ENCODE measurements around the gene OR4Q3.
"Not testable (repeated sequence)": the region's sequence is repeated elsewhere in the genome, so short reads cannot be mapped to it uniquely, and the experiment has no call there.

The OR4Q3 gene

DNA sequence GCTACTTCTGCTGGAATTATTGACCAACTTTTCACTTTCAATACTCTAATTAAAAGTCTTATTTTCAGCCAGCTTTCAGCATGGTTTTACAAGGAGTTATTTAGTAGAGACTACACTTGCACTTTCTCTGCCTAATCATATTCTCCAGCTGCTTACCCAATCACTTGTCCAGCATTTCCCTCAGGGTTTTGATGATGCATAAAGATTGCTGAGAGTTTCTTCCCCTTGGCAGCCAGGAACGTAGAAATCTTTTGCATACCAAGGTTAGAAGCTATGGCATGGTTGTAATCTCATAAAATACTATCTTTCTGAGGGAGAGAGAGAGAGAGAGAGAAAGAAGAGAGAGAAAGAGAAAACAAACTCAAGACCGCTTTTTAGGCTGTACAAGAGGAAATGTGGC is 10.8 kb downstream of the OR4Q3 start:
- TF ChIP-seq EZH2phosphoT487 (IDR thresholded peaks at IDR 0.05; ENCODE audit: borderline replicate concordance, low read length), result no peak
- TF ChIP-seq, protein P1, sequence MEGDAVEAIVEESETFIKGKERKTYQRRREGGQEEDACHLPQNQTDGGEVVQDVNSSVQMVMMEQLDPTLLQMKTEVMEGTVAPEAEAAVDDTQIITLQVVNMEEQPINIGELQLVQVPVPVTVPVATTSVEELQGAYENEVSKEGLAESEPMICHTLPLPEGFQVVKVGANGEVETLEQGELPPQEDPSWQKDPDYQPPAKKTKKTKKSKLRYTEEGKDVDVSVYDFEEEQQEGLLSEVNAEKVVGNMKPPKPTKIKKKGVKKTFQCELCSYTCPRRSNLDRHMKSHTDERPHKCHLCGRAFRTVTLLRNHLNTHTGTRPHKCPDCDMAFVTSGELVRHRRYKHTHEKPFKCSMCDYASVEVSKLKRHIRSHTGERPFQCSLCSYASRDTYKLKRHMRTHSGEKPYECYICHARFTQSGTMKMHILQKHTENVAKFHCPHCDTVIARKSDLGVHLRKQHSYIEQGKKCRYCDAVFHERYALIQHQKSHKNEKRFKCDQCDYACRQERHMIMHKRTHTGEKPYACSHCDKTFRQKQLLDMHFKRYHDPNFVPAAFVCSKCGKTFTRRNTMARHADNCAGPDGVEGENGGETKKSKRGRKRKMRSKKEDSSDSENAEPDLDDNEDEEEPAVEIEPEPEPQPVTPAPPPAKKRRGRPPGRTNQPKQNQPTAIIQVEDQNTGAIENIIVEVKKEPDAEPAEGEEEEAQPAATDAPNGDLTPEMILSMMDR (IDR thresholded peaks at IDR 0.05; ENCODE audit: low read depth, low read length, poor library complexity, severe bottlenecking), result no peak

DNA sequence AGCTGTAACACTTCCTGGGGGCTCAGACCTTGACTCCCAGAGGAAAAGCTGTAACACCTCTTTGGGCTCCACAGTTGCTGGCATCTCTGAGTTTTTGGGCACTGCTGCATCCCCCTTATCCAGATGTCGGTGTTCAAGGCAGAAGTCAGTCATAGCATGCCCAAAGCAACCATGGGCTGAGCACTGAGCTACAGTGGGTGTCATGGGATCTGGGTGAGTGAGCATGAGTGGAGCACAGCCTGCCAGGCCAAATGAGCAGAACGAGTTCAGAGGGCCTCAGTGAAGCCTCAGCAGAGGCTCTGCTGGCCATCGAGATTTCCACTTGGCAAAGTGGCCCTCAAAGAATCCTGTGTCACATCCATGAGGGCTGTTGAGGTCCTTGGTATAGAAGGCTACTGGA is 28.1 kb downstream of the OR4Q3 start:
- H3K79me2 ChIP-seq (ENCODE audit: control insufficient read depth, low read length); H3K27ac ChIP-seq (ENCODE audit: low read depth, low read length); H4K20me1 ChIP-seq (ENCODE audit: control insufficient read depth, insufficient read depth, low read depth, low read length); H3F3A ChIP-seq (ENCODE audit: control insufficient read depth, insufficient read depth); H3K4me1 ChIP-seq (ENCODE audit: control insufficient read depth, low read length); H3K4me2 ChIP-seq (ENCODE audit: low read length); H3K4me3 ChIP-seq (ENCODE audit: low read length); H3K36me3 ChIP-seq (ENCODE audit: control insufficient read depth, low read length); H3K9me2 ChIP-seq (replicated peaks; ENCODE audit: control insufficient read depth, low read length); H3K27me3 ChIP-seq (ENCODE audit: control insufficient read depth, low read length): not testable (repeated sequence)
- peaks cover 11% of the 10 kb centered on the region for H3K9me3 ChIP-seq (ENCODE audit: control insufficient read depth, insufficient read depth, low read length)

More for the DNA sequence above, 10.8 kb downstream of the OR4Q3 start:
- H3F3A ChIP-seq (ENCODE audit: control insufficient read depth, insufficient read depth), result no peaks in the 10 kb centered on the region
- no peak overlapping the region for H3K4me3 ChIP-seq (ENCODE audit: low read length)
- H3K27ac ChIP-seq (ENCODE audit: low read depth, low read length), result no peak overlapping the region
- no peaks in the 10 kb centered on the region for H3K36me3 ChIP-seq (ENCODE audit: control insufficient read depth, low read length)
- H3K9me2 ChIP-seq (replicated peaks; ENCODE audit: control insufficient read depth, low read length), result no peaks in the 10 kb centered on the region
- H3K4me1 ChIP-seq (ENCODE audit: control insufficient read depth, low read length), result no peaks in the 10 kb centered on the region
- no peak overlapping the region for H3K4me2 ChIP-seq (ENCODE audit: low read length)
- H3K79me2 ChIP-seq (ENCODE audit: control insufficient read depth, low read length), result no peaks in the 10 kb centered on the region
- H3K9me3 ChIP-seq (ENCODE audit: control insufficient read depth, insufficient read depth, low read length), result no peaks in the 10 kb centered on the region
- no peaks in the 10 kb centered on the region for H3K27me3 ChIP-seq (ENCODE audit: control insufficient read depth, low read length)
- H4K20me1 ChIP-seq (ENCODE audit: control insufficient read depth, insufficient read depth, low read depth, low read length), result no peaks in the 10 kb centered on the region

DNA sequence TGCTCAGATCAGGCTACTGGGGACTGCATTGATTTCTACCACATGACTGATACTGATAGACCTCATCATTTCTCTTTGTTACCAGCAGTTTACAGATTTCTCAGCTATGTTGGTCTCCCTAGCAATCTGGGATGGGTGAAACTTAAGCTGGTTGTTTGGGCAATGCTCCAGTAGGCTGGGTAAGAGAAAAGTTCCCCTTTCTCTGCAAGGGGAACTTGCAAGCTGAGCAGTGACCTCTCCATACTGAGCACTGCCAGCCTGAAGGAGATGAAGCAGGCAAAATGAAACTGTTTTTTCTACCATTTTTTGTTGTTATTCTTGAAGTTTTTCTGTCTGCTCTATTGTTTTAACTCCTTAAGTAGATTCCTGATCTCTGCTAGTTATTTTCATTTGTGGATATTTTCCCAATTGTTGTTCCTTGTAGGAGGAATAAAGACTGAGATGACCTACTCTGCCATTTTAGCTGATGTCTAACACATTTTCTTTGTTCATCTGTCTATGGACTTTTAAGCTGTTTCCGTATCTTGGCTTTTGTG is 28.6 kb downstream of the OR4Q3 start:
- no peaks in the 10 kb centered on the region for H3K9me2 ChIP-seq (replicated peaks; ENCODE audit: control insufficient read depth, low read length)
- H3K9me3 ChIP-seq (ENCODE audit: control insufficient read depth, insufficient read depth, low read length), result peaks cover 11% of the 10 kb centered on the region
- no peak overlapping the region for H3K4me3 ChIP-seq (ENCODE audit: low read length)
- H3K27ac ChIP-seq (ENCODE audit: low read depth, low read length), result no peak overlapping the region
- H3K4me2 ChIP-seq (ENCODE audit: low read length), result no peak overlapping the region
- no peaks in the 10 kb centered on the region for H4K20me1 ChIP-seq (ENCODE audit: control insufficient read depth, insufficient read depth, low read depth, low read length)
- no peaks in the 10 kb centered on the region for H3F3A ChIP-seq (ENCODE audit: control insufficient read depth, insufficient read depth)
- no peaks in the 10 kb centered on the region for H3K4me1 ChIP-seq (ENCODE audit: control insufficient read depth, low read length)
- no peaks in the 10 kb centered on the region for H3K27me3 ChIP-seq (ENCODE audit: control insufficient read depth, low read length)
- no peaks in the 10 kb centered on the region for H3K79me2 ChIP-seq (ENCODE audit: control insufficient read depth, low read length)
- no peaks in the 10 kb centered on the region for H3K36me3 ChIP-seq (ENCODE audit: control insufficient read depth, low read length)
- TF ChIP-seq, protein P1 (IDR thresholded peaks at IDR 0.05; ENCODE audit: low read depth, low read length, poor library complexity, severe bottlenecking), result no peak
- no peak for TF ChIP-seq EZH2phosphoT487 (IDR thresholded peaks at IDR 0.05; ENCODE audit: borderline replicate concordance, low read length)

DNA sequence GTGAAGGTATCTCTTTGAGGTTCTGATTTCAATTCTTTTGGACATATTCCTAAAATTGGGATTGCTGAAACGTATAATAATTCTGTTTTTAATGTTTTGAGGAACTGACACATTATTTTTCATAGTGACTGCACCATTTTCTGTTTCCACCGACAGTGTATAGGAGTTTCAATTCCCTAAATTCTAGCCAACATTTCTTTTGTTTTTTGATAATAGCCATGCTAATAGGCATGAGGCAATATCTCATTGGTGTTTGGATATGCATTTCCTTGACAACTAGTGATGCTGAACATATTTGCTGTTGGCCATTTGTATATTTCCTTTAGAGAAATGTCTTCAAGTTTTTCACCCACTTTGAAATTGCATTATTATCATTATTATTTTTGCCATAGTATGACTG is 29.1 kb downstream of the OR4Q3 start:
- not testable (repeated sequence) for H3F3A ChIP-seq (ENCODE audit: control insufficient read depth, insufficient read depth); H3K36me3 ChIP-seq (ENCODE audit: control insufficient read depth, low read length); H3K4me3 ChIP-seq (ENCODE audit: low read length); H4K20me1 ChIP-seq (ENCODE audit: control insufficient read depth, insufficient read depth, low read depth, low read length); H3K9me2 ChIP-seq (replicated peaks; ENCODE audit: control insufficient read depth, low read length); H3K79me2 ChIP-seq (ENCODE audit: control insufficient read depth, low read length); H3K27me3 ChIP-seq (ENCODE audit: control insufficient read depth, low read length); H3K4me1 ChIP-seq (ENCODE audit: control insufficient read depth, low read length); H3K27ac ChIP-seq (ENCODE audit: low read depth, low read length); H3K4me2 ChIP-seq (ENCODE audit: low read length)
- H3K9me3 ChIP-seq (ENCODE audit: control insufficient read depth, insufficient read depth, low read length), result peaks cover 11% of the 10 kb centered on the region

DNA sequence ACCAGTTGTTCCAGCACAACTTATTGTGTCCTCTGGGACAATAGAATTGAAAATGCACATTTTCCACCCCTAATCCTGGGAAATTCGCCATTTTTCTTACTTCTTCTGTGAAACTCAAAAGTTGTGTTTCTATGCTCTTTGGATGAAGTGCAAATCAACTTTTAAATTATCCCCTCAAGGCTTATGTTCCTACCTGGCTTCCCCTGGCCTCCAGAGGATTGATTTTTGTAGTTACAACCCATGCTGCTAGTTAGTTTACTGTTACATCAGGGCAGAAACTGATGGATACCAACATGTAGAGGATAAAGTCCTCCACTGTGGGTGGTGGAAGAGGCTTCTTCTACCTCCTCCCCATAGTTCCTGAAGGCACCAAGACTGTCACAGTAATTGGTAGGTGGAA is 29.8 kb downstream of the OR4Q3 start, which contains the start of gene OR4M1:
OR4M1 (plus strand) TSS at position 301 of the 400 bp plus-strand sequence. CDS start 6,819 bp downstream, outside the sequence.
- H3K9me3 ChIP-seq (ENCODE audit: control insufficient read depth, insufficient read depth, low read length), result peaks cover 11% of the 10 kb centered on the region
- not testable (repeated sequence) for H3K4me3 ChIP-seq (ENCODE audit: low read length); H3K27ac ChIP-seq (ENCODE audit: low read depth, low read length); H3K79me2 ChIP-seq (ENCODE audit: control insufficient read depth, low read length); H4K20me1 ChIP-seq (ENCODE audit: control insufficient read depth, insufficient read depth, low read depth, low read length); H3K4me1 ChIP-seq (ENCODE audit: control insufficient read depth, low read length); H3F3A ChIP-seq (ENCODE audit: control insufficient read depth, insufficient read depth); H3K27me3 ChIP-seq (ENCODE audit: control insufficient read depth, low read length); H3K9me2 ChIP-seq (replicated peaks; ENCODE audit: control insufficient read depth, low read length); H3K36me3 ChIP-seq (ENCODE audit: control insufficient read depth, low read length); H3K4me2 ChIP-seq (ENCODE audit: low read length)

All from DOHH2 (cell line).